HG02973 (cell line): ENCODE data around the gene SPIN2A.
"Not testable (repeated sequence)": the region's sequence is repeated elsewhere in the genome, so short reads cannot be mapped to it uniquely, and the experiment has no call there.

ENCODE experiments used
- ATAC-seq: cut with Tn5 transposase; IDR thresholded peaks from one replicate; pipeline ENCODE4 v1.9.1; 2021; ENCODE audit warnings: moderate library complexity; ENCODE audit not compliant: unreplicated experiment

The SPIN2A gene

DNA sequence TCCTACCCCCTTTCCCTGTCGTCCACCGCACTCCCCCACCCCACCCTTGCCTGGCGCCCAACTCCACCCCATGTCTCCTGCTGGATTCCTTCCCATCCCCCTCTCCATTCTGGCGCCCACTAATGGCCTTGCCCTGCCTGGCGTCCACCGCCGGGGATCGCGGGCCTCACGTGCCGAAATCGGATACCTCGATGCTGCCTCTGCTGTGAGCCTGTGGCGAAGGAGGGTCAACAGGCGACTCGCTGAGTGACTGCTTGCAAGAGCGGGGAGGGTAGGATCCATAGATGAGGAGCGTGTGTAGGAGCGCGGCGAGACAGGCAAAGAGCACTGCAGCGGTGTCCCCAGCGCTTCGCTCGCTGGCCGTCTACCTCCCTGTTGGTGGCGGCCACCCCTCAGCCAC, at the start of gene SPIN2A:
Gene SPIN2A, minus strand, starts transcription at position 325 of the 400 bp plus-strand sequence. CDS start 800 bp downstream, outside the sequence.
- ATAC-seq, result not testable (repeated sequence)

GRCh38 chrX:57178605-57179004, 41.4 kb upstream of the SPIN2A start:
- ATAC-seq, result no peak

DNA sequence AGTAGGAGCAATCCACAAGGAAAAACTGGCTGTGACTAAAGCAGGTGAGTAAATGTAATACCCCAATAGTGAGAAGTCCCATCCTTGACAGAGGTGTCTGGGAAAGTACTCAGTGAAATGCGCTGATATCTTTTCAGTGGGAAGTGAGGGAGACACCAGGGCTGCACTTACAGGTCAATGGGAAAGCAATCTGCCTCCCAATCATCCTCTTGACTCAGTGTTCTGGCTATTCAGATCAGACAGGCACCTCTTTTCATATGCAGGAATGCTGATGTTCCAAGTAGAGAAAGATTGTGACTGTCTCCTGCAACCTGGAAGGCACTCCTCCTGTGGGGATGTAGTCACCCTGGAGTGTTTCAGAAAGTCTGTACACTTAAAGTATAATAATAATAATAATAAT, 39.9 kb upstream of the SPIN2A start:
- no peak for ATAC-seq

DNA sequence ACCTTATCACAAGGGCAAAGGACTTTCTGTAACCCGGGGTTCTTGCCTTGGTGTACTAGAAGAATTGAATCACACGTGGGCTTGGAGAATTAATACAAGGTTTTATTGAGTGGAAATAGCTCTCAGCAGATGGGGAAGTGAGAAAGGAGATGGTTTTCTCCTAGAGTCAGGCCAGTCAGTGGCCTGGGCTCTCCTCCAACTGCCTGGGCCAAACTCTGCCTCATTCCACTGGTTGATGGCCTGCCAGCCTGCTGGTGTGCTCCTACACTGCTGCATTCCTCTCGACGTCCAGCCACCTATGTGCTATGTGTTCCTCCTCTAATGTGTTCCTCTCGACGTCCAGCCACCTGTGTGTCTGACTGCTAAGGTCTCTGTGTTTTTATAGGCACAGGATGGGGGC, 35.3 kb upstream of the SPIN2A start:
- no peak for ATAC-seq

DNA sequence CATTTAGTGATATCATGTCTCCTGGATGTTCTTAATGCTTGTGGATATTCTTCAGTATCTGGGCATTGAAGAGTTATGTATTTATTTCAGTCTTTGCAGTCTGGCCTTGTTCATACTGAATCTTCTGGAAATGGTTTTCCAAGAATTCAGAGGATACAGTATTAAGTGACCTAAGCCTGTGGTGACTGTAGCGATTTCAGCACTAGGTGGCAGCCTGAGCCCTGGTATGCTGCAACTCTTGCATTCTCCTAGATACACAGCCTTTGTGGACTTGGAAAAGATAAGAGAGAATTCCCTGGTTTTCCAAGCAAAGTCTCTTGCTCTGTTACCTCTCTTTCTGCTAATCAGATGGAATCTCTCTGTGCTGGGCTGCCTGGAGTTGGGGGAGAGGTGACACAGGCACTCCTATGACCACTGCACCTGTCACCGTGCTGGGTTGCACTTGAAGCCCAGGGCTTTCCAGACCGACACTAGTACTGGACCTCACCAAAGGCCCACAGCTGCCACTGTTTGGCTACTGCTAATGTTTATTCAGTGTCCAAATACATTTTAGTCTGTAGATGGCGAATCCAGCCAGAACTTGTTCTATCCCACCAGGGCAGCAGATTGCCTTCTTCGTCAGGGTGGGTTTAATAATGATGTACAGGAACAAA, 19.3 kb upstream of the SPIN2A start:
- ATAC-seq, result no peak

GRCh38 chrX:57155171-57155570, 18.0 kb upstream of the SPIN2A start:
- no peak for ATAC-seq

DNA sequence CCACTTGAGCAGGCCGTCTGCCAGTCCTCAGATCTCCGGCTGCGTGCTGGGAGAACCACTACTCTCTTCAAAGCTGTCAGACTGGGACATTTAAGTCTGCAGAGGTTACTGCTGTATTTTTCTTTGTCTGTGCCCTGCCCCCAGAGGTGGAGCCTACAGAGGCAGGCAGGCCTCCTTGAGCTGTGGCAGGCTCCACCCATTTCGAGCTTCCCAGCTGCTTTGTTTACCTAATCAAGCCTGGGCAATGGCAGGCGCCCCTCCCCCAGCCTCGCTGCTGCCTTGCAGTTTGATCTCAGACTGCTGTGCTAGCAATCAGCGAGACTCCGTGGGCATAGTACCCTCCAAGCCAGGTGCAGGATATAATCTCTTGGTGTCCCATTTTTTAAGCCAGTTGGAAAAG, 15.0 kb upstream of the SPIN2A start:
- ATAC-seq, result not testable (repeated sequence)

DNA sequence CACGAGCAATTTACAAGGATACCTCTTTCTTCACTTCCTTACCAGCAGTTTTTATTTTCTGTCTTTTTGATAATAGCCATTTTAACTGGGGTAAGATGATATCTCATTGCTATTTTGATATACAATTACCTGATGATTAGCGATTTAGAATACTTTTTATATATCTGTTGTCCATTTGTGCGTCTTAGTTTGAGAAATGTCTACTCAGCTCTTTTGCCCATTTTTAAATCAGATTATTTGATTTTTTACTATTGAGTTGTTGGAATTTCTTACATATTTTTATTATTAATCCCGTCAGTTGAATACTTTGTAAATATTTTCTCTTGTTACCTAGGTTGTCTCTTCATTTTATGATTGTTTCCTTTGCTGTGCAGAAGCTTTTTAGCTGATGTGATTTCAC, 1.5 kb upstream of the SPIN2A start:
- no peak for ATAC-seq

DNA sequence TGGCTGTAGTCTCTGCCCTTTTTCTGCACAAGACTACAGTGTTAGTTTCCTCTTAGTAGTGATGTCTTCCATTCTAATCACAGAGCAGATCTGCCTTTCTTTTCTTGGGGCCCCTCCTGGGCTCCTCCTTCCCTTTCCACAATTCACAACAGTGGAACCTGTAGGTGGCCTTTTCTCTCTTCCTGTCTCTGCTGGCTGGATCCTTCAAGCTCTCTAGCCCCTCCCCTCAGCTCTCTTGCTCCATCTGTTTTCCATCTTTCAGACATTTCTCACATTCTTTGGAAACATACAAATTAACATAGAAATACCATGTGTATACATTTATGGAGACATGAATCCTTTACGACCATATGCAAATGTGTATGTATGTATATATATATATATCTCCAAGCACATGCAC, 304 bp upstream of the SPIN2A start:
- no peak for ATAC-seq

- ATAC-seq, result not testable (repeated sequence)
Measured at GRCh38 chrX:57136589-57136988, 608 bp downstream of the SPIN2A start.

DNA sequence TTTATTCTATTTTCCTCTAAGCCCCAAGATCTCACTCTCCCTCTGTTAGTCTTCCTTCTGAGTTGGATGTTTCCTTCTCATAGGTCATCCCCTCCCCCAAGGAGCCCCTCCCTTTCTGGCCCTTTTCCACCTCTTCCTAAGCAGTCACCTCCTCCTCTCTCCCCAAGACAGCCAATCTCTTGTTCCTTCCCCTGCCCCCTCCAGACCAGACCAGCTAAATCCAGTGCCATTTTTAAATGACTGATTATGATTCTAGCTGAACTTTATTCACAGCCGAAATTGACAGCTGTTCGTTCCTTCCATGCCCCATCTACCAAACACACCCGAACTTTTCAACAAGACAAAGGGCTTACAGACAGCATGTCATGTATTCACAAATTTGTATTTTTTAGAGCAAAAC, 1.9 kb downstream of the SPIN2A start:
- no peak for ATAC-seq

DNA sequence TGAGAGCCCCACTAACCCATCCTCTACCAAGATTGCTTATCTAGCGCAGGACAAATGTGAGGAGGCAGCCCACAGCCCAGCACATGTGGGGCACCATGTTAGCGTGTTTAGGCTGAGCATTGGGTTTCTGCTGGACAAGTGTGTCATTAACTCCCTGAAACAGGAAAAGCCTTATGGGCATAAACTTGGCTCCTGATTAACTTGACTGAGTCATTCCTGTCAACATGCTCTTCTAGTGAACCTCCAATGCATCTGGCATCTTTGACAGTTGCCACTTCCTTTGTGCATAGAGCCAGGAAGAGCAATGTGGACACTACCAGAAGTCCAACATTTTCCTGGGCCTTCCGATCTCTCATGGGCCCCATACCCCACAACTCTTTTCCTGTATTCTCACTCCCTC, 2.5 kb downstream of the SPIN2A start:
- no peak for ATAC-seq

DNA sequence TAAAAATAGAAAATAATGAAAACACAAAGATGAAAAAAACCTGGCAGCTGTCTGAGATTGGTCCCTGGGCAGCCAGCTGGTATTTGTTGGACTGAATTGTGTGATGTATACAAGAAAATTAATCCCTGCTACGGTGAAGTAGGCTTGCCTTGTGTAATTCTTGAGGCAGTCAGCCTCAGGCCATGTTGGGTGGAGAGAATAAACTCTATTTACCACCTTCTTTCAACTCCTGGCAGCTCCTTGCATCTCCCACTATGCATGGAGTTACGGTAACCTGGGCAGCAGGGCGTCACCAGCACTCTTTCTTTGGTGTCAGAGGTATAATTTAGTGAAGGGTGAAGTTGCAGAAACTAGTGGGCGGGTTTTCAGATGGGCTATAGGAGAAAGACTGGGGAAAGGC, 3.5 kb downstream of the SPIN2A start:
- no peak for ATAC-seq

GRCh38 chrX:57133284-57133683, 3.9 kb downstream of the SPIN2A start:
- not testable (repeated sequence) for ATAC-seq

GRCh38 chrX:57132046-57132445, 5.2 kb downstream of the SPIN2A start:
- ATAC-seq, result no peak

DNA sequence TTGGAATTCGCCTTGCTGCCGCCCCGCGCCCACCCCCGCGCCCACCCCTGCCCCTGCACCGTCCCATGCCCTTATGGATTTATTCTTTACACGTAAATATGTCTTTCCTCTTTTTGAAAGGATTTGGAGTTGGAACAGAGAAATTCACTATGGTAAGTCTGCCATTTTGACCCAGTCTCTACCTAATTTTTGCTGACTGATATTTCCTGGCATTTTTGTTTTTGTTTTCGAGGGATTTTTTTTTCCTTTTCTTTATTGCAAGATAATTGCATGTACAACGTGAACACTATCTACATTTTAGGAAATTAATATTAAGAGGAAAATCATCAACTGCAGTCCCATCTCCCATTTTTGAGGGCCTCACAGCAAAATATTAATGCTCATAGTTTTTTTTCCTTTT, 15.4 kb downstream of the SPIN2A start:
- no peak for ATAC-seq

- ATAC-seq, result peak; percentile 99
Measured at GRCh38 chrX:57121162-57121755, 15.9 kb downstream of the SPIN2A start, which contains the start of gene SPIN2B. Gene SPIN2B (minus strand): TSS chrX:57121548.

GRCh38 chrX:57120619-57121161, 16.5 kb downstream of the SPIN2A start:
- not testable (repeated sequence) for ATAC-seq

- no peak for ATAC-seq
Measured at GRCh38 chrX:57119416-57119815, 17.8 kb downstream of the SPIN2A start.

GRCh38 chrX:57117566-57117965, 19.6 kb downstream of the SPIN2A start:
- ATAC-seq, result not testable (repeated sequence)

GRCh38 chrX:57104921-57105398, 32.2 kb downstream of the SPIN2A start:
- no peak for ATAC-seq

- no peak for ATAC-seq
Measured at GRCh38 chrX:57104406-57104805, 32.8 kb downstream of the SPIN2A start.
